WTC11 (cell line): ENCODE measurements around the gene WWOX. TPM values are rescaled to one million over a fixed set of nuclear protein-coding genes. Genes with fewer than 3 reads are reported as not detected.
A peak's percentile ranks its signal among the peaks of the same experiment; 100 is the strongest.

ENCODE experiments used
- ATAC-seq: fragments of 200-7000 bp; cut with Tn5 transposase; 2 replicates; pipeline ENCODE4 v1.10.0; 2021; ENCODE audit warnings: mild to moderate bottlenecking, moderate library complexity
- CTCF ChIA-PET: fragments of 300-600 bp; sonication (Branson Sonifier 250); formaldehyde crosslinking; loops from one replicate; lab custom pipeline; 2021; ENCODE audit warnings: antibody characterized with exemption; lab: Charles Lee
- POLR2A ChIA-PET: fragments of 350-600 bp; sonication (Branson Sonifier 250); formaldehyde crosslinking; loops from one replicate; lab custom pipeline; 2021; ENCODE audit warnings: antibody characterized with exemption; lab: Charles Lee
- DNase-seq: peaks from one replicate; pipeline ENCODE4 v3.0.0; 2021; ENCODE audit warnings: low spot score
- H3K27ac Mint-ChIP-seq: 2 replicates; pipeline ENCODE4 v1.8.0; 2021; ENCODE audit warnings: mixed read lengths
- H3K27me3 Mint-ChIP-seq: 2 replicates; pipeline ENCODE4 v1.8.0; 2021; ENCODE audit warnings: low read depth, mild to moderate bottlenecking, moderate library complexity, mixed read lengths
- H3K36me3 Mint-ChIP-seq: 2 replicates; pipeline ENCODE4 v1.8.0; 2021; ENCODE audit warnings: mixed read lengths
- H3K4me1 Mint-ChIP-seq: 2 replicates; pipeline ENCODE4 v1.8.0; 2022; ENCODE audit warnings: mixed read lengths
- H3K4me3 Mint-ChIP-seq: 2 replicates; pipeline ENCODE4 v1.8.0; 2021; ENCODE audit warnings: mild to moderate bottlenecking, moderate library complexity, mixed read lengths
- H3K9me3 Mint-ChIP-seq: 2 replicates; pipeline ENCODE4 v1.8.0; 2021; ENCODE audit warnings: mixed read lengths
- ATF1 ChIP-seq: sonication (generic); formaldehyde crosslinking; IDR thresholded peaks from 2 replicates; pipeline ENCODE4 v1.8.1; 2023; ENCODE audit warnings: mild to moderate bottlenecking, moderate library complexity, missing genetic modification reagents
- ATF6 ChIP-seq: sonication (generic); formaldehyde crosslinking; IDR thresholded peaks from 2 replicates; pipeline ENCODE4 v1.8.1; 2023; ENCODE audit warnings: mild to moderate bottlenecking, missing genetic modification reagents
- CDX4 ChIP-seq: fragments of 250-450 bp; sonication (Bioruptor Pico); IDR thresholded peaks from 2 replicates; pipeline ENCODE4 v1.9.0; 2021; ENCODE audit warnings: moderate library complexity, mild to moderate bottlenecking, inconsistent platforms, borderline replicate concordance
- ELF4 ChIP-seq: sonication (generic); formaldehyde crosslinking; IDR thresholded peaks from 2 replicates; pipeline ENCODE4 v1.8.1; 2022; ENCODE audit warnings: low read depth, mild to moderate bottlenecking, moderate library complexity, missing genetic modification reagents
- ERG ChIP-seq: fragments of 250-450 bp; sonication (Bioruptor Pico); IDR thresholded peaks from 2 replicates; pipeline ENCODE4 v1.8.0; 2021; ENCODE audit warnings: mild to moderate bottlenecking
- GABPB1 ChIP-seq: sonication (generic); formaldehyde crosslinking; IDR thresholded peaks from 2 replicates; pipeline ENCODE4 v1.8.1; 2023; ENCODE audit warnings: mild to moderate bottlenecking, missing genetic modification reagents
- HMGXB4 ChIP-seq: sonication (generic); formaldehyde crosslinking; IDR thresholded peaks from 2 replicates; pipeline ENCODE4 v1.8.1; 2023; ENCODE audit warnings: mild to moderate bottlenecking, moderate library complexity, missing genetic modification reagents
- IRF2 ChIP-seq: sonication (generic); formaldehyde crosslinking; IDR thresholded peaks from 2 replicates; pipeline ENCODE4 v1.8.0; 2022; ENCODE audit warnings: low read depth, missing genetic modification reagents, borderline replicate concordance
- MLX ChIP-seq: sonication (generic); formaldehyde crosslinking; IDR thresholded peaks from 2 replicates; pipeline ENCODE4 v1.8.1; 2023; ENCODE audit warnings: mild to moderate bottlenecking, missing genetic modification reagents, moderate library complexity
- MXD4 ChIP-seq: fragments of 250-450 bp; sonication (Bioruptor Pico); IDR thresholded peaks from 2 replicates; pipeline ENCODE4 v1.8.0; 2021; ENCODE audit warnings: mild to moderate bottlenecking, moderate library complexity, borderline replicate concordance
- MYBL2 ChIP-seq: sonication (generic); formaldehyde crosslinking; IDR thresholded peaks from 2 replicates; pipeline ENCODE4 v1.8.1; 2023; ENCODE audit warnings: mild to moderate bottlenecking, moderate library complexity, missing genetic modification reagents
- NFATC4 ChIP-seq: fragments of 250-450 bp; sonication (Bioruptor Pico); IDR thresholded peaks from 2 replicates; pipeline ENCODE4 v1.9.0; 2021; ENCODE audit warnings: mild to moderate bottlenecking
- NR3C1 ChIP-seq: sonication (generic); formaldehyde crosslinking; conservative IDR thresholded peaks from 2 replicates; pipeline ENCODE4 v1.8.1; 2023; ENCODE audit warnings: low read depth, mild to moderate bottlenecking, missing genetic modification reagents
- PRRX2 ChIP-seq: fragments of 250-450 bp; sonication (Bioruptor Pico); IDR thresholded peaks from 2 replicates; pipeline ENCODE4 v1.8.0; 2021; ENCODE audit warnings: mild to moderate bottlenecking
- SMAD4 ChIP-seq: sonication (generic); formaldehyde crosslinking; IDR thresholded peaks from 2 replicates; pipeline ENCODE4 v1.8.0; 2022; ENCODE audit warnings: mild to moderate bottlenecking, missing genetic modification reagents
- SOX15 ChIP-seq: fragments of 250-450 bp; sonication (Bioruptor Pico); IDR thresholded peaks from 2 replicates; pipeline ENCODE4 v1.9.0; 2021; ENCODE audit warnings: mild to moderate bottlenecking
- TCF7 ChIP-seq: sonication (generic); formaldehyde crosslinking; IDR thresholded peaks from 2 replicates; pipeline ENCODE4 v1.8.0; 2022; ENCODE audit warnings: mild to moderate bottlenecking, low read depth, missing genetic modification reagents, moderate library complexity
- ZNF219 ChIP-seq: sonication (generic); formaldehyde crosslinking; IDR thresholded peaks from 2 replicates; pipeline ENCODE4 v1.8.0; 2023; ENCODE audit warnings: missing genetic modification reagents, mild to moderate bottlenecking, borderline replicate concordance
- ZNF281 ChIP-seq: sonication (generic); formaldehyde crosslinking; IDR thresholded peaks from 2 replicates; pipeline ENCODE4 v1.8.0; 2023; ENCODE audit warnings: mild to moderate bottlenecking, missing genetic modification reagents
- ZNF317 ChIP-seq: sonication (generic); formaldehyde crosslinking; IDR thresholded peaks from 2 replicates; pipeline ENCODE4 v1.8.1; 2023; ENCODE audit warnings: low read depth, mild to moderate bottlenecking, moderate library complexity, missing genetic modification reagents, borderline replicate concordance
- ZNF396 ChIP-seq: fragments of 250-450 bp; sonication (Bioruptor Pico); IDR thresholded peaks from 2 replicates; pipeline ENCODE4 v1.8.0; 2021; ENCODE audit warnings: mild to moderate bottlenecking, moderate library complexity, borderline replicate concordance
- ZNF416 ChIP-seq: fragments of 250-450 bp; sonication (Bioruptor Pico); IDR thresholded peaks from 2 replicates; pipeline ENCODE4 v1.9.0; 2021; ENCODE audit warnings: mild to moderate bottlenecking, inconsistent platforms
- total RNA-seq: library from RNA; stranded (reverse); gene quantifications from 3 replicates; pipeline ENCODE4 v1.2.3, GENCODE V29; 2021

The WWOX gene
- total RNA-seq, 1 experiment from 2014 or later, result 15.7 TPM

- TF ChIP-seq HMGXB4, result no peak
- TF ChIP-seq SMAD4 (CRISPR knock-in tag), result no peak
- TF ChIP-seq NR3C1 (CRISPR knock-in tag), result no peak
- TF ChIP-seq MYBL2 (CRISPR knock-in tag), result no peak
- no peak for TF ChIP-seq ZNF317 (CRISPR knock-in tag)
- no peak for TF ChIP-seq ZNF219 (CRISPR knock-in tag)
- TF ChIP-seq SOX15 (CRISPR knock-in tag), result no peak
- no peak for TF ChIP-seq ATF1 (CRISPR knock-in tag)
- TF ChIP-seq, all 79 proteins: peak for 0
- H3K4me3 Mint-ChIP-seq, result no peak overlapping the region
- H3K27ac Mint-ChIP-seq, result no peak overlapping the region
- POLR2A ChIA-PET, result no interaction called here
- DNase-seq, result no peak
- H3K27me3 Mint-ChIP-seq, result no peaks in the 10 kb centered on the region
- peak; percentile 32; the same call in 1 of the 2 replicates for ATAC-seq
- CTCF ChIA-PET, result interaction anchor here (1.0 kb wide), 1 partner anchor 44 kb away, joined by 3 read pairs; no protein-coding TSS in a partner anchor
- H3K9me3 Mint-ChIP-seq, result no peaks in the 10 kb centered on the region
- peaks cover 27% of the 10 kb centered on the region for H3K4me1 Mint-ChIP-seq
- H3K36me3 Mint-ChIP-seq, result no peaks in the 10 kb centered on the region
Measured at GRCh38 chr16:78593352-78593751, 493.9 kb downstream of the WWOX start.

GRCh38 chr16:78594191-78594590 is 494.7 kb downstream of the WWOX start:
- H3K4me1 Mint-ChIP-seq, result peaks cover 34% of the 10 kb centered on the region
- H3K27me3 Mint-ChIP-seq, result no peaks in the 10 kb centered on the region
- H3K4me3 Mint-ChIP-seq, result no peak overlapping the region
- no peak for DNase-seq
- CTCF ChIA-PET, result no interaction called here
- no peak for ATAC-seq
- POLR2A ChIA-PET, result no interaction called here
- H3K27ac Mint-ChIP-seq, result no peak overlapping the region
- H3K36me3 Mint-ChIP-seq, result no peaks in the 10 kb centered on the region
- no peaks in the 10 kb centered on the region for H3K9me3 Mint-ChIP-seq
- TF ChIP-seq ZNF281 (CRISPR knock-in tag) (no peak), CDX4 (CRISPR knock-in tag) (no peak), PRRX2 (CRISPR knock-in tag) (no peak), ATF6 (CRISPR knock-in tag) (no peak), ZNF416 (CRISPR knock-in tag) (no peak), IRF2 (no peak), MXD4 (CRISPR knock-in tag) (no peak), ZNF396 (CRISPR knock-in tag) (no peak), ATF1 (CRISPR knock-in tag) (no peak), ELF4 (CRISPR knock-in tag) (no peak), MLX (CRISPR knock-in tag) (no peak), MYBL2 (CRISPR knock-in tag) (no peak), NFATC4 (CRISPR knock-in tag) (no peak), GABPB1 (CRISPR knock-in tag) (no peak), ERG (CRISPR knock-in tag) (no peak), TCF7 (CRISPR knock-in tag) (no peak), ZNF317 (CRISPR knock-in tag) (no peak), ZNF219 (CRISPR knock-in tag) (no peak)
